Effector memory CD4-positive, alpha-beta T cell (primary cell): ENCODE measurements around the gene ABT1.
"Not testable (repeated sequence)": the region's sequence is repeated elsewhere in the genome, so short reads cannot be mapped to it uniquely, and the experiment has no call there.

Experiments used
- DNase-seq, 3 donors: peaks; one replicate each; pipeline ENCODE4 v3.0.0-alpha.2; 2020
- H3K27ac ChIP-seq: 2 replicates; pipeline ENCODE4 v1.7.0; 2013; ENCODE audit warnings: mild to moderate bottlenecking, low read length, moderate library complexity; ENCODE audit not compliant: insufficient read depth, poor library complexity, severe bottlenecking
- H3K27me3 ChIP-seq: replicated peaks from 2 replicates; pipeline ENCODE4 v1.7.0; 2013; ENCODE audit warnings: mild to moderate bottlenecking, low read length; ENCODE audit not compliant: insufficient read depth, control insufficient read depth, poor library complexity, severe bottlenecking
- H3K36me3 ChIP-seq: 2 replicates; pipeline ENCODE4 v1.7.0; 2013; ENCODE audit warnings: mild to moderate bottlenecking, low read length, moderate library complexity; ENCODE audit not compliant: control insufficient read depth, insufficient read depth
- H3K4me1 ChIP-seq: 2 replicates; pipeline ENCODE4 v1.7.0; 2013; ENCODE audit warnings: low read length, mild to moderate bottlenecking; ENCODE audit not compliant: control insufficient read depth, insufficient read depth, poor library complexity, severe bottlenecking
- H3K4me3 ChIP-seq: 2 replicates; pipeline ENCODE4 v1.7.0; 2013; ENCODE audit warnings: low read length, low read depth, mild to moderate bottlenecking; ENCODE audit not compliant: insufficient read depth, poor library complexity, severe bottlenecking
- H3K9me3 ChIP-seq: 2 replicates; pipeline ENCODE4 v1.7.0; 2013; ENCODE audit warnings: mild to moderate bottlenecking, low read length, moderate library complexity; ENCODE audit not compliant: control insufficient read depth
- total RNA-seq, 3 donors: gene quantifications; one replicate each; lab custom pipeline; 2026; lab: John Stamatoyannopoulos, UW

The ABT1 gene
- 38.4 to 63.8 (median 45.7) reads per million in 3 donors for total RNA-seq

- Histone ChIP-seq H3K36me3 (peaks cover 18% of the 10 kb centered on the region), H3K4me1 (peaks cover 9% of the 10 kb centered on the region), H3K4me3 (peak within 1 kb of the TSS; percentile 83), H3K27me3 (peaks cover 4% of the 10 kb centered on the region), H3K9me3 (no peaks in the 10 kb centered on the region), H3K27ac (peak within 1 kb of the TSS; percentile 90)
- DNase-seq: peak; percentile 92 to 96 (median 96)
Measured at GRCh38 chr6:26596579-26597388, at the start of gene ABT1. Gene ABT1 (plus strand): TSS chr6:26596953. CDS start chr6:26596983, 30 bp downstream.

DNA sequence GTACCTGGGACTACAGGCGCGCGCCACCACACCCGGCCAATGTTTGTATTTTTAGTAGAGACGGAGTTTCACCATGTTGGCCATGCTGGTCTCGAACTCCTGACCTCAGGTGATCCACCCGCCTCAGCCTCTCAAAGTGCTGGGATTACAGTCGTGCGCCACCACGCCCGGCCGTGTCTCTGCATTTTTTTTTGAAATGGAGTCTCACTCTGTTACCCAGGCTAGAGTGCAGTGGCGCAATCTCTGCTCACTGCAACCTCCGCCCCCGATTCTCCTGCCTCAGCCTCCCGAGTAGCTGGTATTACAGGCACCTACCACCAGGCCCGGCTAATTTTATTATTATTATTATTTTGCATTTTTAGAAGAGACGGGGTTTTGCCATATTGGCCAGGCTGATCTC lies 49.4 kb upstream of the ABT1 start:
- not testable (repeated sequence) for DNase-seq, H3K27ac ChIP-seq, H3K9me3 ChIP-seq, H3K27me3 ChIP-seq, H3K4me3 ChIP-seq, H3K4me1 ChIP-seq
- peaks cover 29% of the 10 kb centered on the region for H3K36me3 ChIP-seq

DNA sequence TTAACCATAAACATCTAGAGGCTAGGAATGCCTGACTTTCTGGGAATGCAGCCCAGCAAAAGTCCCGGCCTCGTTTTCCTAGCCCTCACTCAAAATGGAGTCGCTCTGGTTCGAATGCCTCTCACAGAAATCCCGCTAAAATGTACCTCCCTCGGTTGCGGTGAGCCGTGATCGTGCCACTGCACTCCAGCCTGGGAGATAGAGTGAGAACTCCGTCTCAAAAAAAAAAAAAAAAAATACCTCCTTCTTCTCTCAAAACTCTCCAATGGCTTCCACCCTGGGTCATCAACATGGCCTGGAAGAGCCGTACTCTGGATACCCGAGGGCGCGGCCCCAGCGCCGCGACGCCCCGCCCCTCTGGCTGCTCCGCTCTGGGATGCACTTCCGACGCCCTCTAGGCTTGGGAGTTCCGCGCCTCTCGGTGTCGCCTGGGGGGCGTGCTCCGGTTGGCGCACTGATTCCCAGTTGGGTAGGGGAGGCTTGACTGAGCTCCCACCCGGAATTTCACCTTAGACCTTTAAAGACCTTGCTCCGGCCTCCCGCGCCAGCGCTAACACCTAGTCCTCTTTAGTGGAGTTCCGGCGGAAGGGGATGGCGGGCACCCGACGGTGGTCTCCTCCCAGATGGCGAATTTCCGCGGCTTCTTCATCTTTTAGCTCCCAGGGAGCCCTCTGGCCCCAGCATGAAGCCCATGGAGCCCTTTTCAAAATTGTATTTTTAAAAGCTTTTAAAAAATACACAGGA lies 46.3 kb upstream of the ABT1 start:
- DNase-seq: peak in 1 of 3 donors; percentile 49
- no peaks in the 10 kb centered on the region for H3K9me3 ChIP-seq
- peak overlapping the region; percentile 80 for H3K4me3 ChIP-seq
- H3K4me1 ChIP-seq: peaks cover 3% of the 10 kb centered on the region
- peaks cover 10% of the 10 kb centered on the region for H3K36me3 ChIP-seq
- no peak overlapping the region for H3K27ac ChIP-seq
- no peaks in the 10 kb centered on the region for H3K27me3 ChIP-seq

DNA sequence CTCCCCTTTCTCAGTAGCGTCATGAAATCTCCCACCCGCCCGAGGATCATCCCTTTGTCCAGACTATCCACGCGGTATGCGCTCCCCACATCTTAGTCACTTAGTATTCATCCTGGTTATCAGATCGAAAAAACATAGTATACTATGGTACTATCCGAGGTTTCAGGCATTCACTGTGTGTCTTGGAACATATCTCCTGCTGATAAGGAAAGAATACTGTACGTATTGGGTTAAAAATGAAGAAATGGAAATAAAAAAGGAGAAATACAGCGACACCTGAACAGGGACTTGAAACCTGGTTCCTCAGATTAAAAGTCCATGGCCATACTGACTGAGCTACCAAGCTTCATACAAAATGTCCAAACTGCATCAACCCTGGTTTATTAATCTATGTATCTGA lies 44.5 kb upstream of the ABT1 start:
- Histone ChIP-seq H3K4me3 (no peak overlapping the region), H3K9me3 (no peaks in the 10 kb centered on the region), H3K36me3 (no peaks in the 10 kb centered on the region), H3K27me3 (no peaks in the 10 kb centered on the region), H3K27ac (no peak overlapping the region), H3K4me1 (peaks cover 3% of the 10 kb centered on the region)
- DNase-seq: no peak

GRCh38 chr6:26552640-26553188 lies 44.0 kb upstream of the ABT1 start:
- Histone ChIP-seq H3K36me3 (no peaks in the 10 kb centered on the region), H3K27me3 (no peaks in the 10 kb centered on the region), H3K4me3 (peak overlapping the region; percentile 48), H3K9me3 (no peaks in the 10 kb centered on the region), H3K27ac (peak overlapping the region; percentile 36), H3K4me1 (peaks cover 3% of the 10 kb centered on the region)
- no peak for DNase-seq

DNA sequence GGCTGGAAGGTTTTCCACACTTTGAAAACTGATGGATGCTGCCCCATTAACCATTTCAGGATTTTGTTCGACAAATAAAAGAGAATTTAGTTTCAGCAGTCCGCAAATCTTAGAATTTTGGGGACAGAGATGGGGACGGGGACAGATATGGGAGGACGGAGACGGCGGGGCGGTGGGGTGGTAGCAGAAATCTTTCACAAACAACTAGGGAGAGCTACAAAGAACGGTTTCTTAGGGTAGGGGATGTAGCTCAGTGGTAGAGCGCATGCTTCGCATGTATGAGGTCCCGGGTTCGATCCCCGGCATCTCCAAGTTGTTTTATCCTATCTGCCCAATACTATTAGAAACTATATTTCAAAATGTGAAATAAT lies 43.5 kb upstream of the ABT1 start:
- H3K27me3 ChIP-seq: no peaks in the 10 kb centered on the region
- peaks cover 3% of the 10 kb centered on the region for H3K4me1 ChIP-seq
- H3K36me3 ChIP-seq: no peaks in the 10 kb centered on the region
- peak; percentile 47 to 56 (median 50) for DNase-seq
- peak overlapping the region; percentile 48 for H3K4me3 ChIP-seq
- H3K9me3 ChIP-seq: no peaks in the 10 kb centered on the region
- H3K27ac ChIP-seq: peak overlapping the region; percentile 36

DNA sequence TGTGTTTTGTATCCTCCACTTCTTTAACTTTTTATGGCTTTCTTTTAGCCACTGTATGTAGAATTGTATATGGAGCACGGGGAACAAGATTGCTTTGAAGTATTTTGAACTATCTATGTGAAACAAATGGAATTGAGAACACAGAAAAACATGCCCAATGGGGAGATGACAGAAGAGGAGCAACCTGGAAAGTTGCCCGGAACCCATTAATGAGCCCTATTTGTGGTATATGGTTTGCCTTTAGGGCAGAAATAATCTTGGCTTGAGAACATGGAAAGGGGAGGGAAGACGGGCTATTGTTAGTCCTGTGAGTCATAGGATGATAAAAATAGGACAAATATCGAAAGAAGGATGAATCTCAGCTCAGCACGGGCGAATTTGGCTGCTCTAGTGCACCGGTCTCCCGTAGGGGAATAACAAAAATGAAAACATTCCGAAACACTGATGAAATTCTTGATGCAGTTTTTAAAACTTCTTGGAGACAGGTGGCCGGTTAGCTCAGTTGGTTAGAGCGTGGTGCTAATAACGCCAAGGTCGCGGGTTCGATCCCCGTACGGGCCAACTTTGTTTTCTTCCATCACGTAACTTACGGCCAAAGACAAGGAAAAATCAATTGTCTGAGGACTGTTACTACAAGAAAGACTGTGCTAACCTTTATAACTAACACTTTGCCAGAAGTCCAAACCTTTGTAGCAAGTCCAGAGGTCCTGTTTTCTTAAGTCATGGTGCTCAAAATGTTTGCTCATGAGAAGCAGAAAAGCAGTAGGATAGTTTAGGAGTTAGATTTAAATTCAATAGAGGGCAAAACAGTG lies 42.9 kb upstream of the ABT1 start:
- Histone ChIP-seq H3K4me1 (peaks cover 3% of the 10 kb centered on the region), H3K36me3 (no peaks in the 10 kb centered on the region), H3K27ac (peak overlapping the region; percentile 43), H3K27me3 (no peaks in the 10 kb centered on the region), H3K9me3 (no peaks in the 10 kb centered on the region), H3K4me3 (peak overlapping the region; percentile 48)
- DNase-seq: peak; percentile 62 to 70 (median 62)

DNA sequence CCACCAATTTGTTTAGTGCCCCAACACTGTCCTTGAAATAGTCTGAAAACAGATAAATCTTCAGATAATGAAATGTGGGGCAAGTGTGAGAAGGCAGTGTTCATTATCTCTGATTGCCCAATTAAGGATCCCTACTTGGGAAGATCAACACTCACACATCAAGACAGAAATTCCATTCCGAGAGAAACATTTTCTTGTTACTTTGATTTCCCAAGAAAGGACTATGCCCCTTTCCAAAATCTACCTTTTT lies 42.4 kb upstream of the ABT1 start:
- Histone ChIP-seq H3K4me1 (peaks cover 3% of the 10 kb centered on the region), H3K4me3 (peak overlapping the region; percentile 48), H3K36me3 (no peaks in the 10 kb centered on the region), H3K27me3 (no peaks in the 10 kb centered on the region), H3K27ac (peak overlapping the region; percentile 43), H3K9me3 (no peaks in the 10 kb centered on the region)
- DNase-seq: no peak

DNA sequence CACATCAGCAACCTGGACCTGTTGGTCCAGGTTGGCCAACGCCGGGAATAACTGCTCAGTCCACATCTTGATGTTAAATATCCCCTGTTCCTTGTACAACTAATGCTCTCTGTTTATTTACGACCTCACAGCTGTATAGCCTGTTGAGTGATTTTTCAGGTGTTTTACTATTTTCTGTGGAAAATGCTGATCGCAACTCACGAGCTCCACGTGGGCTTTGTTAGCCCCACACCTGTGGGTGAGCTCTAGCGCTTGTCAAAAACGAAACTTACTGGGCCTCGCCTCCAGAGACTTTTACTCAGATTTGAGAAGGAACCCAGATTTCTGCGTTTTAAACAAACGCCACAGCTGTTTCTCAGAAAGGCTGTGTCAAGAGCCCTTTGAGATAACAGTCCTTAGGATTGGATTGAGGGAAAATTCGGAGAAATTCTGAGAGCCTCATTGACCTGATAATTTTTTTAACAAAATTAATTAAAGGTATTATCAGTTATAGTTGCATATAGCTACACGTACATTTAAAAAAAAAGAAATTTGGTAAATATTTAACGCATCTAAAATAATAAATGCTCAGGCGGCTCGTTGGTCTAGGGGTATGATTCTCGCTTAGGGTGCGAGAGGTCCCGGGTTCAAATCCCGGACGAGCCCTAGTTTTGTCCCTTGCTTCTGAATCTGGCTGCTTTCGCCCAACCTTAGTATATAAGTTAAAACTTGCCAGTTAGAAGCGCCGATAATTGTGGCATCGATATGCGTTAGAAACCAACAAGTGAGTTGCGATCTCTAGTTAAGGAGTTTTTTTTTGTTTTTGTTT lies 41.9 kb upstream of the ABT1 start:
- peak; percentile 25 to 42 (median 39) for DNase-seq
- H3K36me3 ChIP-seq: no peaks in the 10 kb centered on the region
- no peaks in the 10 kb centered on the region for H3K9me3 ChIP-seq
- no peaks in the 10 kb centered on the region for H3K27me3 ChIP-seq
- peaks cover 3% of the 10 kb centered on the region for H3K4me1 ChIP-seq
- peak overlapping the region; percentile 26 for H3K27ac ChIP-seq
- H3K4me3 ChIP-seq: peak overlapping the region; percentile 48
